CD14-positive monocyte (primary cell): ENCODE measurements around the gene CLDND2. TPM values are rescaled to one million over a fixed set of nuclear protein-coding genes. Genes with fewer than 3 reads are reported as not detected.

Experiments
- DNase-seq, 3 donors: peaks; one replicate each; pipeline ENCODE4 v3.0.0-alpha.2; 2011 to 2022
- H2AFZ ChIP-seq: 2 replicates; pipeline ENCODE4 v1.6.0; 2012; ENCODE audit warnings: mild to moderate bottlenecking, low read depth, low read length, inconsistent platforms; ENCODE audit not compliant: insufficient read depth, poor library complexity, severe bottlenecking
- H3K27ac ChIP-seq, 2 donors: 1 replicate in 1 of 2; 2 replicates in 1 of 2; pipeline ENCODE4 v1.5.1; 2012 to 2013; ENCODE audit warnings: low read length in 2 of 2, control low read depth in 1 of 2, inconsistent platforms in 1 of 2, low read depth in 1 of 2, mild to moderate bottlenecking in 1 of 2
- H3K27me3 ChIP-seq, 2 donors: one replicate each; pipeline versions ENCODE4 v1.6.0 to v1.6.1; 2011 to 2013; ENCODE audit warnings: low read length in 2 of 2; ENCODE audit not compliant: control insufficient read depth in 2 of 2, insufficient read depth in 2 of 2
- H3K36me3 ChIP-seq, 2 donors: replicated peaks in 1 of 2; 1 replicate in 1 of 2; 2 replicates in 1 of 2; pipeline versions ENCODE4 v1.5.1 to v1.6.1; 2012 to 2013; ENCODE audit warnings: low read length in 2 of 2, control low read depth in 1 of 2, inconsistent platforms in 1 of 2, mild to moderate bottlenecking in 1 of 2; ENCODE audit not compliant: insufficient read depth in 2 of 2, control insufficient read depth in 1 of 2
- H3K4me1 ChIP-seq, 2 donors: 1 replicate in 1 of 2; 2 replicates in 1 of 2; pipeline versions ENCODE4 v1.5.1 to v1.6.1; 2012 to 2013; ENCODE audit warnings: low read length in 2 of 2, control low read depth in 1 of 2, inconsistent platforms in 1 of 2, mild to moderate bottlenecking in 1 of 2, moderate library complexity in 1 of 2; ENCODE audit not compliant: insufficient read depth in 2 of 2, control insufficient read depth in 1 of 2
- H3K4me2 ChIP-seq: replicated peaks from 2 replicates; pipeline ENCODE3; 2012; ENCODE audit warnings: low read length, moderate library complexity, mild to moderate bottlenecking; ENCODE audit not compliant: poor library complexity, severe bottlenecking; ENCODE audit errors: extremely low read depth
- H3K4me3 ChIP-seq, 3 experiments: fragments of 200-600 bp in 1 of 3; sonication (generic) in 1 of 3; replicated peaks in 1 of 3; 1 replicate in 2 of 3; 2 replicates in 1 of 3; pipeline ENCODE4 v1.5.1; 2011 to 2013; ENCODE audit warnings: low read length in 3 of 3, mild to moderate bottlenecking in 3 of 3, control low read depth in 2 of 3, low read depth in 2 of 3, inconsistent platforms in 1 of 3, moderate library complexity in 1 of 3
- H3K79me2 ChIP-seq: 2 replicates; pipeline ENCODE4 v1.6.0; 2012; ENCODE audit warnings: mild to moderate bottlenecking, control low read depth, inconsistent platforms, low read length, moderate library complexity; ENCODE audit not compliant: insufficient read depth
- H3K9ac ChIP-seq: 2 replicates; pipeline ENCODE4 v1.6.0; 2017; ENCODE audit warnings: low read length, mild to moderate bottlenecking; ENCODE audit not compliant: insufficient read depth, poor library complexity, severe bottlenecking
- H3K9me3 ChIP-seq, 2 donors: replicated peaks in 1 of 2; 1 replicate in 1 of 2; 2 replicates in 1 of 2; pipeline versions ENCODE4 v1.5.1 to v1.6.1; 2012 to 2013; ENCODE audit warnings: low read length in 2 of 2, control low read depth in 1 of 2; ENCODE audit not compliant: control insufficient read depth in 1 of 2, insufficient read depth in 1 of 2
- H4K20me1 ChIP-seq: 2 replicates; pipeline ENCODE4 v1.6.0; 2012; ENCODE audit warnings: mild to moderate bottlenecking, low read length, control low read depth, moderate library complexity; ENCODE audit not compliant: insufficient read depth
- H3K27ac Mint-ChIP-seq, 7 donors: one replicate each; pipeline ENCODE4 v1.8.0; 2020; ENCODE audit warnings: mild to moderate bottlenecking in 7 of 7, mixed read lengths in 7 of 7, moderate library complexity in 6 of 7, inconsistent platforms in 2 of 7
- H3K27me3 Mint-ChIP-seq, 3 donors: one replicate each; pipeline ENCODE4 v1.8.0; 2021 to 2022; ENCODE audit warnings: low read depth in 3 of 3, mild to moderate bottlenecking in 3 of 3, mixed read lengths in 3 of 3, moderate library complexity in 3 of 3, inconsistent platforms in 1 of 3
- H3K36me3 Mint-ChIP-seq, 2 donors: one replicate each; pipeline ENCODE4 v1.8.0; 2020; ENCODE audit warnings: mixed read lengths in 2 of 2, inconsistent platforms in 1 of 2, mild to moderate bottlenecking in 1 of 2
- H3K4me1 Mint-ChIP-seq: one replicate; pipeline ENCODE4 v1.8.0; 2020; ENCODE audit warnings: mild to moderate bottlenecking, mixed read lengths
- H3K4me3 Mint-ChIP-seq, 2 donors: one replicate each; pipeline ENCODE4 v1.8.0; 2020; ENCODE audit warnings: mild to moderate bottlenecking in 2 of 2, mixed read lengths in 2 of 2, moderate library complexity in 1 of 2
- H3K9me3 Mint-ChIP-seq, 7 donors: one replicate each; pipeline ENCODE4 v1.8.0; 2020 to 2022; ENCODE audit warnings: mixed read lengths in 7 of 7, mild to moderate bottlenecking in 6 of 7, moderate library complexity in 6 of 7, inconsistent platforms in 2 of 7
- WGBS: methylation state at CpG from one replicate; pipeline ENCODE4 v1.1.5; 2013; ENCODE audit warnings: missing lambda C conversion rate; ENCODE audit not compliant: insufficient coverage; 5-methylcytosine and 5-hydroxymethylcytosine counted together
- intact Hi-C, 2 donors: fragments of 100-400 bp; cut with micrococcal nuclease; formaldehyde crosslinking; loops; one replicate each; pipeline versions ENCODE4 v1.15.0 to v1.15.1; 2023
- polyA plus RNA-seq, 3 donors: library from polyadenylated mRNA; depleted of rRNA in 1 of 3; unstranded in 2 of 3; stranded (reverse) in 1 of 3; fragments of 300-500 nt in 2 of 3; fragments of >200 nt in 1 of 3; fragmentation: Illumina TruSeq in 2 of 3; gene quantifications; 1 replicate in 2 of 3; 2 replicates in 1 of 3; pipeline ENCODE4 v1.2.3, GENCODE V29; 2012 to 2021
- TF ChIP-seq, protein P1 (sequence below): fragments of 200-600 bp; IDR thresholded peaks from one replicate; pipeline ENCODE4 v1.8.0; 2022; ENCODE audit warnings: antibody characterized with exemption, mild to moderate bottlenecking

The CLDND2 gene
- polyA plus RNA-seq, 3 donors = 0.08 TPM; not detected in 2

DNA sequence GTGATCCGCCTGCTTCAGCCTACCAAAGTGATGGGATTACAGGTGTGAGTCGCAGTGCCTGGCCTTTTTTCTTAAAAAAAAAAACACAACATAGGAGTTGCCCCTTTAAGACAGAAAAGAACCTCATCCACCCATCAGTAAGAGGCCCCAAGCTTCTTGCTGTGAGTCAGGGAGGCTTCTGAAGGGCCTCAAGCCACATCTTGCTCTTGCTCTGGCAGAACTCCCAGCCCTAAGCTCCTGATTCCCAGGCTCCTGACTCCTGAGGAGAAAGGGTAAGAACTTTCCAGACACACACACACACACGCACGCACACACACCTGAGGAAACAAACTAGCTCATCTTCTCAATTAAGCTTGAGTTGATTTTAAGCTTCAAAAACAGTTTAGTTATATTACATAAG, 9.5 kb downstream of the CLDND2 start:
- intact Hi-C loops = no loop called here
- peak overlapping the region in 2 of 7 donors; percentile 18 to 54 for H3K27ac Mint-ChIP-seq
- no peak overlapping the region for H3K4me2 ChIP-seq
- TF ChIP-seq, protein P1, sequence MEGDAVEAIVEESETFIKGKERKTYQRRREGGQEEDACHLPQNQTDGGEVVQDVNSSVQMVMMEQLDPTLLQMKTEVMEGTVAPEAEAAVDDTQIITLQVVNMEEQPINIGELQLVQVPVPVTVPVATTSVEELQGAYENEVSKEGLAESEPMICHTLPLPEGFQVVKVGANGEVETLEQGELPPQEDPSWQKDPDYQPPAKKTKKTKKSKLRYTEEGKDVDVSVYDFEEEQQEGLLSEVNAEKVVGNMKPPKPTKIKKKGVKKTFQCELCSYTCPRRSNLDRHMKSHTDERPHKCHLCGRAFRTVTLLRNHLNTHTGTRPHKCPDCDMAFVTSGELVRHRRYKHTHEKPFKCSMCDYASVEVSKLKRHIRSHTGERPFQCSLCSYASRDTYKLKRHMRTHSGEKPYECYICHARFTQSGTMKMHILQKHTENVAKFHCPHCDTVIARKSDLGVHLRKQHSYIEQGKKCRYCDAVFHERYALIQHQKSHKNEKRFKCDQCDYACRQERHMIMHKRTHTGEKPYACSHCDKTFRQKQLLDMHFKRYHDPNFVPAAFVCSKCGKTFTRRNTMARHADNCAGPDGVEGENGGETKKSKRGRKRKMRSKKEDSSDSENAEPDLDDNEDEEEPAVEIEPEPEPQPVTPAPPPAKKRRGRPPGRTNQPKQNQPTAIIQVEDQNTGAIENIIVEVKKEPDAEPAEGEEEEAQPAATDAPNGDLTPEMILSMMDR = no peak
- H3K79me2 ChIP-seq = peaks cover 27% of the 10 kb centered on the region
- no peak for DNase-seq
- no peak overlapping the region for H2AFZ ChIP-seq
- no peak overlapping the region for H3K27ac ChIP-seq
- H3K4me1 ChIP-seq = peaks cover 0 to 17% of the 10 kb centered on the region in 2 donors
- WGBS = no CpG with 5 or more reads among the region's 4 CpGs
- H3K9me3 ChIP-seq = no peaks in the 10 kb centered on the region
- H3K27me3 ChIP-seq = no peaks in the 10 kb centered on the region
- no peak overlapping the region for H3K9ac ChIP-seq
- H3K27me3 Mint-ChIP-seq = no peaks in the 10 kb centered on the region
- H3K36me3 Mint-ChIP-seq = peaks cover 19 to 32% of the 10 kb centered on the region in 2 donors
- no peaks in the 10 kb centered on the region for H3K9me3 Mint-ChIP-seq
- no peaks in the 10 kb centered on the region for H4K20me1 ChIP-seq
- H3K4me1 Mint-ChIP-seq = peaks cover 20% of the 10 kb centered on the region
- H3K4me3 Mint-ChIP-seq = no peak overlapping the region
- H3K36me3 ChIP-seq = peaks cover 2 to 6% of the 10 kb centered on the region in 2 donors
- H3K4me3 ChIP-seq = no peak overlapping the region

DNA sequence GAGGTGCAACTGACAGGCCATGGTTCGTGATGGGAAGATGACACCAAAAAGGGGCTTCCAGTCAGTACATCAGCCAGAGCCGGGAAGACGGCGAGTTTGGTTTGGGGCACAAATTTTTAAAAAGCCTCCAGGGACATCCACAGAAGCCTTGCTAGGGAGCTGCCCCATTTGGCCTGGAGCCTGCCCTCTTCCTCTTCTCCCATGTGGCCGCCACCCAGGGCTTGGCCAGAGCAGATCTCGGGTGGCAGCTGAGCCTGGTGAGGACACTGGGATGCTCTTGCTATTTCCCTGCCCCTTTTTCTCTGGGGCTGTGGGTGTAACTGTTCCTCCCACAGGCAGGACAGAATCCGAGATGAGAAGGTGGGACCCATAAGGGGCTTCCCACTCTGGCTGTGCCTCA, 10.9 kb downstream of the CLDND2 start:
- H3K9me3 Mint-ChIP-seq = no peaks in the 10 kb centered on the region
- H3K27ac Mint-ChIP-seq = peak overlapping the region in 2 of 7 donors; percentile 41 to 54
- Histone ChIP-seq H3K9ac (no peak overlapping the region), H3K9me3 (no peaks in the 10 kb centered on the region), H4K20me1 (no peaks in the 10 kb centered on the region), H3K36me3 (peaks cover 8 to 12% of the 10 kb centered on the region in 2 donors), H3K4me3 (no peak overlapping the region), H3K4me2 (no peak overlapping the region), H3K79me2 (peaks cover 18% of the 10 kb centered on the region), H2AFZ (no peak overlapping the region), H3K27me3 (no peaks in the 10 kb centered on the region), H3K4me1 (peaks cover 0 to 8% of the 10 kb centered on the region in 2 donors), H3K27ac (no peak overlapping the region)
- no peak for DNase-seq
- no peak overlapping the region for H3K4me3 Mint-ChIP-seq
- no peaks in the 10 kb centered on the region for H3K27me3 Mint-ChIP-seq
- TF ChIP-seq, protein P1 = no peak
- H3K4me1 Mint-ChIP-seq = peaks cover 9% of the 10 kb centered on the region
- intact Hi-C loops = no loop called here
- peaks cover 20 to 39% of the 10 kb centered on the region in 2 donors for H3K36me3 Mint-ChIP-seq
- 98% methylated on average over 4 of the region's 7 CpGs for WGBS
